Tibial artery (tissue), 4 donors: ENCODE measurements around the gene TRIM9.

Experiments used
- DNase-seq, 2 donors: peaks; one replicate each; pipeline ENCODE4 v3.0.0-alpha.2; 2019
- H3K27ac ChIP-seq, 2 donors: fragments of 200-600 bp; sonication (generic) in 1 of 2; 1 replicate in 1 of 2; 2 replicates in 1 of 2; pipeline ENCODE4 v1.5.1; 2018 to 2019; ENCODE audit warnings: mild to moderate bottlenecking in 1 of 2
- H3K27me3 ChIP-seq, 2 donors: fragments of 200-600 bp; sonication (generic) in 1 of 2; one replicate each; pipeline versions ENCODE4 v1.5.1 to v1.6.0; 2016 to 2019
- H3K36me3 ChIP-seq, 3 donors: fragments of 200-600 bp; sonication (generic) in 2 of 3; one replicate each; pipeline ENCODE4 v1.5.1; 2016 to 2019; ENCODE audit warnings: mild to moderate bottlenecking in 2 of 3
- H3K4me1 ChIP-seq, 4 donors: fragments of 200-600 bp; sonication (generic) in 2 of 4; 1 replicate in 3 of 4; 2 replicates in 1 of 4; pipeline ENCODE4 v1.5.1; 2016 to 2019
- H3K4me3 ChIP-seq, 2 donors: fragments of 200-600 bp; sonication (generic) in 1 of 2; 1 replicate in 1 of 2; 2 replicates in 1 of 2; pipeline ENCODE4 v1.5.1; 2018 to 2019; ENCODE audit warnings: mild to moderate bottlenecking in 2 of 2
- H3K9me3 ChIP-seq, 3 donors: fragments of 200-600 bp; sonication (generic) in 1 of 3; one replicate each; pipeline ENCODE4 v1.5.1; 2016 to 2019
- CTCF ChIP-seq, 2 experiments: fragments of 200-600 bp in 1 of 2; fragments of 450-650 bp in 1 of 2; IDR thresholded peaks; one replicate each; pipeline ENCODE4 v1.5.1; 2017 to 2019; ENCODE audit warnings: antibody characterized with exemption in 2 of 2, mild to moderate bottlenecking in 1 of 2, moderate library complexity in 1 of 2
- intact Hi-C: fragments of 100-400 bp; cut with DNase I; formaldehyde crosslinking; loops from one replicate; pipeline ENCODE4 v1.15.0; 2023; ENCODE audit warnings: low total_unique reads

TRIM9 gene

GRCh38 chr14:51131516-51131915 is 36.6 kb upstream of the TRIM9 start:
- TF ChIP-seq CTCF (IDR thresholded peaks at IDR 0.05): no peak
- DNase-seq: no peak
- Histone ChIP-seq H3K9me3 (peaks cover 0 to 5% (median 0%) of the 10 kb centered on the region in 3 donors), H3K27ac (no peak overlapping the region), H3K36me3 (no peaks in the 10 kb centered on the region), H3K27me3 (no peaks in the 10 kb centered on the region), H3K4me3 (no peak overlapping the region), H3K4me1 (no peaks in the 10 kb centered on the region)
- intact Hi-C loops: no loop called here

DNA sequence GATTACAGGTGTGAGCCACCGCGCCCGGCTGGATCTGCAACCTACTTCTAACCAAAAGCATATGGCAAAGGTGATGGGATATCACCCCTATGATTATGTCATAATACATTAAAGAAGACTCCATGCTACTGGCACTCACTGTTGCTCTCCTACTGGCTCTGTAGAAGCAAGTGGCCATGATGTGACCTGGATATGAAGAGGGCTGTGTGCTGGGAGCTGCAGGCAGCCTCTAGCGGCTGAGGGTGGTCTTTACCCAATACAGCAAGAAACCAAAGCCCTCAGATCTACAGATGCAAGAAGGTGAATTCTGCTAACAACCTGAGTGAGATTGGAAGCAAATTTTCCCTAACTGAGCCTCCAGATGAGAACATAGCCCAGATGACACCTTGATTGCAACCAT is 34.2 kb upstream of the TRIM9 start:
- no peaks in the 10 kb centered on the region for H3K4me1 ChIP-seq
- peaks cover 0 to 5% (median 0%) of the 10 kb centered on the region in 3 donors for H3K9me3 ChIP-seq
- intact Hi-C loops: no loop called here
- no peak overlapping the region for H3K27ac ChIP-seq
- H3K4me3 ChIP-seq: no peak overlapping the region
- no peaks in the 10 kb centered on the region for H3K36me3 ChIP-seq
- no peak for TF ChIP-seq CTCF (IDR thresholded peaks at IDR 0.05)
- DNase-seq: no peak
- no peaks in the 10 kb centered on the region for H3K27me3 ChIP-seq

- Histone ChIP-seq H3K36me3 (no peaks in the 10 kb centered on the region), H3K9me3 (no peaks in the 10 kb centered on the region), H3K27me3 (no peaks in the 10 kb centered on the region), H3K4me1 (no peaks in the 10 kb centered on the region), H3K4me3 (no peak overlapping the region), H3K27ac (no peak overlapping the region)
- intact Hi-C loops: no loop called here
- DNase-seq: no peak
- TF ChIP-seq CTCF (IDR thresholded peaks at IDR 0.05): no peak
Measured at GRCh38 chr14:51124029-51124428, 29.1 kb upstream of the TRIM9 start.

GRCh38 chr14:51121096-51121495 is 26.2 kb upstream of the TRIM9 start:
- DNase-seq: no peak
- no peaks in the 10 kb centered on the region for H3K36me3 ChIP-seq
- H3K4me3 ChIP-seq: no peak overlapping the region
- H3K27ac ChIP-seq: no peak overlapping the region
- TF ChIP-seq CTCF (IDR thresholded peaks at IDR 0.05): no peak
- H3K9me3 ChIP-seq: no peaks in the 10 kb centered on the region
- no peaks in the 10 kb centered on the region for H3K4me1 ChIP-seq
- intact Hi-C loops: no loop called here
- no peaks in the 10 kb centered on the region for H3K27me3 ChIP-seq

DNA sequence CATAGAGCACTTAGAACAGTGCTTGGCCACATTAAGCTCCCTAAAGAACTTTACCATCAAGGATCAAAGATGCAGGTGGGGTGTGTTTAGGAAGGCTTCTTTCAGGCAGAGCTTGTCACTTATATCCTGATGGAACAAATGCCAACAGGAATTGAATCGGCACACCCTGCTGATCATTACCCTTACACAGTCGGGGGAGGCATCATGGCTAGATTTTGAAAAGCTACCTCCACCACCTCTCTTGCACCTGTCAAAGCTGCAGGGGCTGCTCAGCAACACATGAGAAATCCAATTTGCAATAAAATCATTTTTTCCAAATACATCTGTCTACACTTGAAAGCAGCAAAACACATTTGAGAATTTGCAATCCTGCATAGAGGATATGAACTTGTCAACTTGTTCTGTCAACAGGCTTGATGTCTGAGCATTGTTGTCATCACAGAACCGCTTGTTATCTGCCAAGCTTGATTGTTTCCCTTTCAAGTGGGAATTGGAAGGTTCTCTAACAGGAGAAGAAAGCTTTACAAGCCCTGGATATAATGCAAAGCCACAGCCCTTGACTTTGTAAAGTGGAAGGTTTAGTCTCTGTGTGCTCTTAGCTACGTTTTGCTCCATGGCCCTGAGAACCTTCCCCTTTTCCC is 24.6 kb upstream of the TRIM9 start:
- Histone ChIP-seq H3K27me3 (no peaks in the 10 kb centered on the region), H3K27ac (no peak overlapping the region), H3K36me3 (no peaks in the 10 kb centered on the region), H3K9me3 (no peaks in the 10 kb centered on the region), H3K4me3 (no peak overlapping the region), H3K4me1 (no peaks in the 10 kb centered on the region)
- no peak for TF ChIP-seq CTCF (IDR thresholded peaks at IDR 0.05)
- no peak for DNase-seq
- intact Hi-C loops: no loop called here

DNA sequence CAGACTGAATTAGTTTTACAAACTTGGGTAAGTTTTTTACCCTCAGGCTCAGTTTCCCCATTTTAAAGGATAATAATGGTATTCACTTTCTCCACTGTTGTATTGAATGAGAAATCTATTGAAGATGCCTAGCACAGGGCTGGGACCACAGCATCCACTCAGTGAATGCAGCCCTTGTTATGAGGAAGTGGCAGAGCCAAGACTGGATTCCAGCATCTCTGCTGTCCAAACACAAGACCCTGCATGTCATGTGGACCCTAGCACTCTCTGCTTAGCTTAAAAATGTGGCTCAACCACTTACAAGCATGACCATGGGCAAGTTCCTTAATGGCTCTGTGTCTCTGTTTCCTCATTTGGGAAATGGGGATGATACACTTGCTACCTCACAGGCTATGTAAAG is 24.1 kb upstream of the TRIM9 start:
- no peak overlapping the region for H3K4me3 ChIP-seq
- DNase-seq: no peak
- H3K36me3 ChIP-seq: no peaks in the 10 kb centered on the region
- H3K27ac ChIP-seq: no peak overlapping the region
- intact Hi-C loops: no loop called here
- H3K4me1 ChIP-seq: no peaks in the 10 kb centered on the region
- H3K9me3 ChIP-seq: no peaks in the 10 kb centered on the region
- no peak for TF ChIP-seq CTCF (IDR thresholded peaks at IDR 0.05)
- H3K27me3 ChIP-seq: no peaks in the 10 kb centered on the region
